ENCODE data around the gene MISP3.

MISP3 gene

GRCh38 chr19:14082675-14082960, 10.0 kb downstream of the MISP3 start:
- no peak for TF ChIP-seq SNAI2 (CRISPR knock-in tag; IDR thresholded peaks at IDR 0.05)
- no peak for TF ChIP-seq POU6F1 (CRISPR knock-in tag; IDR thresholded peaks at IDR 0.05; ENCODE audit: borderline replicate concordance, low read depth)
- no peak for TF ChIP-seq CREB5 (CRISPR knock-in tag; IDR thresholded peaks at IDR 0.05; ENCODE audit: low read depth)
- no peak for TF ChIP-seq TCF4 (CRISPR knock-in tag; IDR thresholded peaks at IDR 0.05; ENCODE audit: borderline replicate concordance)
- TF ChIP-seq TOX (CRISPR knock-in tag; IDR thresholded peaks at IDR 0.05; ENCODE audit: borderline replicate concordance), result no peak
- ATAC-seq, result no peak

- no peak for ATAC-seq
- no peak for TF ChIP-seq ARNTL (CRISPR knock-in tag; IDR thresholded peaks at IDR 0.05; ENCODE audit: borderline replicate concordance, low read depth)
- no peak for TF ChIP-seq RARB (CRISPR knock-in tag; IDR thresholded peaks at IDR 0.05)
Observed at GRCh38 chr19:14085309-14085995, 12.9 kb downstream of the MISP3 start, which contains the start of gene C19orf67. C19orf67 (minus strand) TSS chr19:14085783; CDS start chr19:14085627, 156 bp downstream.

- TF ChIP-seq GLIS3 (CRISPR knock-in tag; IDR thresholded peaks at IDR 0.05) (no peak), ZNF565 (CRISPR knock-in tag; conservative IDR thresholded peaks at IDR 0.05; ENCODE audit: low read depth) (no peak), ARNTL (CRISPR knock-in tag; IDR thresholded peaks at IDR 0.05; ENCODE audit: borderline replicate concordance, low read depth) (no peak), ZNF70 (CRISPR knock-in tag; IDR thresholded peaks at IDR 0.05) (no peak), PATZ1 (CRISPR knock-in tag; IDR thresholded peaks at IDR 0.05; ENCODE audit: borderline replicate concordance) (no peak), SNAI2 (CRISPR knock-in tag; IDR thresholded peaks at IDR 0.05) (no peak), BACH2 (CRISPR knock-in tag; IDR thresholded peaks at IDR 0.05; ENCODE audit: borderline replicate concordance) (no peak), ISL1 (CRISPR knock-in tag; IDR thresholded peaks at IDR 0.05) (no peak), TOX (CRISPR knock-in tag; IDR thresholded peaks at IDR 0.05; ENCODE audit: borderline replicate concordance) (no peak), RARB (CRISPR knock-in tag; IDR thresholded peaks at IDR 0.05) (no peak), ESRRG (CRISPR knock-in tag; IDR thresholded peaks at IDR 0.05) (no peak), CSRNP3 (CRISPR knock-in tag; IDR thresholded peaks at IDR 0.05) (no peak)
- ATAC-seq, result no peak
Observed at GRCh38 chr19:14086098-14086497, 13.5 kb downstream of the MISP3 start.

GRCh38 chr19:14088634-14089411, 16.2 kb downstream of the MISP3 start:
- ATAC-seq, result no peak
- TF ChIP-seq PATZ1 (CRISPR knock-in tag; IDR thresholded peaks at IDR 0.05; ENCODE audit: borderline replicate concordance) (no peak), ZFP3 (CRISPR knock-in tag; IDR thresholded peaks at IDR 0.05) (no peak), ESRRG (CRISPR knock-in tag; IDR thresholded peaks at IDR 0.05) (no peak), ZC3H10 (CRISPR knock-in tag; IDR thresholded peaks at IDR 0.05) (no peak), OSR1 (CRISPR knock-in tag; IDR thresholded peaks at IDR 0.05) (no peak), PPARA (CRISPR knock-in tag; IDR thresholded peaks at IDR 0.05; ENCODE audit: borderline replicate concordance) (no peak), ZFP30 (CRISPR knock-in tag; IDR thresholded peaks at IDR 0.05) (no peak), ZNF8 (CRISPR knock-in tag; IDR thresholded peaks at IDR 0.05) (no peak), BACH2 (CRISPR knock-in tag; IDR thresholded peaks at IDR 0.05; ENCODE audit: borderline replicate concordance) (no peak), ZNF565 (CRISPR knock-in tag; conservative IDR thresholded peaks at IDR 0.05; ENCODE audit: low read depth) (no peak), TOX (CRISPR knock-in tag; IDR thresholded peaks at IDR 0.05; ENCODE audit: borderline replicate concordance) (no peak), GLIS3 (CRISPR knock-in tag; IDR thresholded peaks at IDR 0.05) (no peak), POU6F1 (CRISPR knock-in tag; IDR thresholded peaks at IDR 0.05; ENCODE audit: borderline replicate concordance, low read depth) (no peak), CREB5 (CRISPR knock-in tag; IDR thresholded peaks at IDR 0.05; ENCODE audit: low read depth) (no peak)

All from SK-N-SH treated with all-trans-retinoic acid at 6 μM for 48 hours (cell line).